ENCODE results near the gene TBC1D22A. TPM values are rescaled to one million over a fixed set of nuclear protein-coding genes. Genes with fewer than 3 reads are reported as not detected.

The TBC1D22A gene
- total RNA-seq, 1 donor from 2014 or later: 18.9 TPM

- no peak for TF ChIP-seq CTCF (IDR thresholded peaks at IDR 0.05)
- H3K9me3 Mint-ChIP-seq (ENCODE audit: low read depth): no peaks in the 10 kb centered on the region
- no peak overlapping the region for H3K27ac Mint-ChIP-seq (ENCODE audit: unreplicated experiment)
- DNase-seq (ENCODE audit: low spot score): no peak
- no peaks in the 10 kb centered on the region for H3K27me3 Mint-ChIP-seq (ENCODE audit: low read depth)
- H3K36me3 Mint-ChIP-seq (ENCODE audit: low read depth): peaks cover 4% of the 10 kb centered on the region
- no peaks in the 10 kb centered on the region for H3K4me1 Mint-ChIP-seq (ENCODE audit: low read depth)
- H3K4me3 Mint-ChIP-seq (ENCODE audit: unreplicated experiment): no peak overlapping the region
Observed at GRCh38 chr22:46907241-46908215, 145.1 kb downstream of the TBC1D22A start.

GRCh38 chr22:46908641-46909107, 146.2 kb downstream of the TBC1D22A start:
- no peak for DNase-seq (ENCODE audit: low spot score)
- Mint-ChIP-seq H3K4me3 (ENCODE audit: unreplicated experiment) (no peak overlapping the region), H3K4me1 (ENCODE audit: low read depth) (no peaks in the 10 kb centered on the region), H3K9me3 (ENCODE audit: low read depth) (no peaks in the 10 kb centered on the region), H3K27me3 (ENCODE audit: low read depth) (no peaks in the 10 kb centered on the region), H3K36me3 (ENCODE audit: low read depth) (peaks cover 3% of the 10 kb centered on the region), H3K27ac (ENCODE audit: unreplicated experiment) (no peak overlapping the region)
- no peak for TF ChIP-seq CTCF (IDR thresholded peaks at IDR 0.05)

- no peaks in the 10 kb centered on the region for H3K27me3 Mint-ChIP-seq (ENCODE audit: low read depth)
- TF ChIP-seq CTCF (IDR thresholded peaks at IDR 0.05): no peak
- no peak overlapping the region for H3K4me3 Mint-ChIP-seq (ENCODE audit: unreplicated experiment)
- no peaks in the 10 kb centered on the region for H3K4me1 Mint-ChIP-seq (ENCODE audit: low read depth)
- peaks cover 5% of the 10 kb centered on the region for H3K36me3 Mint-ChIP-seq (ENCODE audit: low read depth)
- no peak for DNase-seq (ENCODE audit: low spot score)
- H3K9me3 Mint-ChIP-seq (ENCODE audit: low read depth): no peaks in the 10 kb centered on the region
- H3K27ac Mint-ChIP-seq (ENCODE audit: unreplicated experiment): no peak overlapping the region
Observed at GRCh38 chr22:46909237-46910030, 147.0 kb downstream of the TBC1D22A start.

- Mint-ChIP-seq H3K4me3 (ENCODE audit: unreplicated experiment) (no peak overlapping the region), H3K4me1 (ENCODE audit: low read depth) (no peaks in the 10 kb centered on the region), H3K36me3 (ENCODE audit: low read depth) (peaks cover 5% of the 10 kb centered on the region), H3K9me3 (ENCODE audit: low read depth) (no peaks in the 10 kb centered on the region), H3K27ac (ENCODE audit: unreplicated experiment) (no peak overlapping the region), H3K27me3 (ENCODE audit: low read depth) (no peaks in the 10 kb centered on the region)
- TF ChIP-seq CTCF (IDR thresholded peaks at IDR 0.05): no peak
- DNase-seq (ENCODE audit: low spot score): no peak
Observed at GRCh38 chr22:46910624-46911023, 148.2 kb downstream of the TBC1D22A start.

- no peak overlapping the region for H3K27ac Mint-ChIP-seq (ENCODE audit: unreplicated experiment)
- H3K27me3 Mint-ChIP-seq (ENCODE audit: low read depth): no peaks in the 10 kb centered on the region
- H3K4me3 Mint-ChIP-seq (ENCODE audit: unreplicated experiment): no peak overlapping the region
- H3K4me1 Mint-ChIP-seq (ENCODE audit: low read depth): no peaks in the 10 kb centered on the region
- peaks cover 7% of the 10 kb centered on the region for H3K36me3 Mint-ChIP-seq (ENCODE audit: low read depth)
- H3K9me3 Mint-ChIP-seq (ENCODE audit: low read depth): no peaks in the 10 kb centered on the region
- no peak for DNase-seq (ENCODE audit: low spot score)
- TF ChIP-seq CTCF (IDR thresholded peaks at IDR 0.05): no peak
Observed at GRCh38 chr22:46911346-46911745, 148.9 kb downstream of the TBC1D22A start.
